Endothelial cell of umbilical vein (primary cell): ENCODE data around the gene BCAR1. TPM values are rescaled to one million over a fixed set of nuclear protein-coding genes. Genes with fewer than 3 reads are reported as not detected.

Source experiments
- BruUV-seq: library from RNA; stranded (reverse); fragments of 400-500 nt; replicated peaks from 2 replicates; lab custom pipeline; 2021; lab: Mats Ljungman, UMichigan
- CTCF ChIA-PET: fragments of 300-600, 350-600 bp; sonication (Branson Sonifier 250); formaldehyde crosslinking; loops from one replicate; lab custom pipeline; 2021; ENCODE audit warnings: antibody characterized with exemption, inconsistent platforms; lab: Charles Lee
- POLR2A ChIA-PET: fragments of 300-600, 350-600 bp; sonication (Branson Sonifier 250); formaldehyde crosslinking; loops from one replicate; lab custom pipeline; 2021; ENCODE audit warnings: antibody characterized with exemption, inconsistent platforms; lab: Charles Lee
- DNase-seq: peaks from one replicate; pipeline ENCODE4 v3.0.0-alpha.2; 2011; ENCODE audit warnings: low read depth, low spot score
- FAIRE-seq: peaks from 2 replicates; lab custom pipeline; 2011; peaks lifted over from hg19 to GRCh38; lab: Jason Lieb, UNC
- H2AFZ ChIP-seq: 2 replicates; pipeline ENCODE4 v1.6.0; 2012; ENCODE audit warnings: low read depth, low read length, control low read depth, inconsistent platforms
- H3K27ac ChIP-seq: 2 replicates; pipeline ENCODE4 v1.5.1; 2011; ENCODE audit warnings: low read depth, mild to moderate bottlenecking, control low read depth, low read length, moderate library complexity; ENCODE audit not compliant: insufficient read depth
- H3K27me3 ChIP-seq, 2 experiments: 2 replicates each; pipeline versions ENCODE4 v1.6.0 to v1.6.1; 2011; ENCODE audit warnings: low read length in 2 of 2, mixed read lengths in 1 of 2; ENCODE audit not compliant: control insufficient read depth in 2 of 2, insufficient read depth in 2 of 2
- H3K36me3 ChIP-seq, 2 experiments: 2 replicates in 1 of 2; 3 replicates in 1 of 2; pipeline ENCODE4 v1.5.1; 2011; ENCODE audit warnings: low read length in 2 of 2, mild to moderate bottlenecking in 1 of 2, moderate library complexity in 1 of 2; ENCODE audit not compliant: control insufficient read depth in 2 of 2, insufficient read depth in 2 of 2; ENCODE audit errors: extremely low read depth in 1 of 2
- H3K4me1 ChIP-seq: 3 replicates; pipeline ENCODE4 v1.5.1; 2011; ENCODE audit warnings: mild to moderate bottlenecking, low read length; ENCODE audit not compliant: control insufficient read depth, insufficient read depth; ENCODE audit errors: extremely low read depth
- H3K4me2 ChIP-seq: 2 replicates; pipeline ENCODE4 v1.6.1; 2011; ENCODE audit warnings: low read length, control low read depth, mixed read lengths; ENCODE audit not compliant: insufficient read depth
- H3K4me3 ChIP-seq, 3 experiments: fragments of 200-600 bp in 1 of 3; sonication (generic), shearing (Covaris generic) in 1 of 3; replicated peaks in 1 of 3; 2 replicates each; pipeline ENCODE4 v1.5.1; 2011 to 2016; ENCODE audit warnings: control low read depth in 3 of 3, low read length in 3 of 3, mild to moderate bottlenecking in 2 of 3, inconsistent platforms in 1 of 3, low read depth in 1 of 3, moderate library complexity in 1 of 3; ENCODE audit not compliant: insufficient read depth in 1 of 3
- H3K79me2 ChIP-seq: 2 replicates; pipeline ENCODE4 v1.6.0; 2012; ENCODE audit warnings: low read length, inconsistent platforms; ENCODE audit not compliant: control insufficient read depth, insufficient read depth
- H3K9ac ChIP-seq: replicated peaks from 2 replicates; pipeline ENCODE3; 2011; ENCODE audit warnings: low read length, control low read depth; ENCODE audit not compliant: insufficient read depth; ENCODE audit errors: extremely low read depth
- H3K9me1 ChIP-seq: replicated peaks from 3 replicates; pipeline ENCODE4 v1.6.0; 2011; ENCODE audit warnings: mild to moderate bottlenecking, low read length; ENCODE audit not compliant: control insufficient read depth, insufficient read depth; ENCODE audit errors: extremely low read depth
- H3K9me3 ChIP-seq: replicated peaks from 2 replicates; pipeline ENCODE4 v1.5.1; 2012; ENCODE audit warnings: low read length, inconsistent platforms; ENCODE audit not compliant: control insufficient read depth, insufficient read depth
- H4K20me1 ChIP-seq: replicated peaks from 2 replicates; pipeline ENCODE3; 2011; ENCODE audit warnings: mild to moderate bottlenecking, low read length; ENCODE audit not compliant: control insufficient read depth, insufficient read depth; ENCODE audit errors: extremely low read depth
- CTCF ChIP-seq, 2 donors: IDR thresholded peaks; 1 replicate in 1 of 2; 2 replicates in 1 of 2; pipeline ENCODE4 v1.5.1; 2011; ENCODE audit warnings: low read length in 2 of 2, mild to moderate bottlenecking in 2 of 2, moderate library complexity in 2 of 2, control low read depth in 1 of 2, inconsistent platforms in 1 of 2, low read depth in 1 of 2; ENCODE audit not compliant: insufficient read depth in 1 of 2; ENCODE audit errors: extremely low read depth in 1 of 2
- EZH2 ChIP-seq: IDR thresholded peaks from 2 replicates; pipeline ENCODE4 v1.6.1; 2012; ENCODE audit warnings: borderline replicate concordance, low read depth, mild to moderate bottlenecking, moderate library complexity, low read length, inconsistent platforms; ENCODE audit not compliant: severe bottlenecking
- FOS ChIP-seq: IDR thresholded peaks from 2 replicates; pipeline ENCODE4 v1.6.1; 2011; ENCODE audit warnings: mild to moderate bottlenecking, low read length, moderate library complexity, borderline replicate concordance; ENCODE audit not compliant: insufficient read depth
- GATA2 ChIP-seq: IDR thresholded peaks from 2 replicates; pipeline ENCODE4 v1.7.0; 2011; ENCODE audit warnings: low read depth, mild to moderate bottlenecking, moderate library complexity, mixed read lengths, low read length; ENCODE audit not compliant: insufficient read length, insufficient read depth
- JUN ChIP-seq: IDR thresholded peaks from 2 replicates; pipeline ENCODE4 v1.6.1; 2011; ENCODE audit warnings: borderline replicate concordance, low read depth; ENCODE audit not compliant: insufficient read length, insufficient read depth
- MAX ChIP-seq: IDR thresholded peaks from 2 replicates; pipeline ENCODE4 v1.6.1; 2011; ENCODE audit not compliant: insufficient read depth, insufficient read length
- MYC ChIP-seq: IDR thresholded peaks from one replicate; pipeline ENCODE4 v1.6.1; 2011; ENCODE audit warnings: mild to moderate bottlenecking, low read depth, low read length
- POLR2A ChIP-seq: IDR thresholded peaks from 2 replicates; pipeline ENCODE4 v1.6.1; 2012; ENCODE audit warnings: low read depth, mild to moderate bottlenecking, control low read depth, low read length
- POLR2AphosphoS5 ChIP-seq: IDR thresholded peaks from 2 replicates; pipeline ENCODE4 v1.6.1; 2012; ENCODE audit warnings: low read depth, mild to moderate bottlenecking, control low read depth, low read length, moderate library complexity; ENCODE audit not compliant: insufficient read depth
- dilution Hi-C: fragments of 300-500 bp; cut with MboI; formaldehyde crosslinking; loops from one replicate; pipeline ENCODE4 v1.15.0; 2019; ENCODE audit warnings: low sequenced_read_pairs; ENCODE audit not compliant: extremely low pct_ligation_motif_present
- intact Hi-C: fragments of 100-400 bp; cut with micrococcal nuclease; formaldehyde crosslinking; loops from one replicate; pipeline ENCODE4 v1.10.0; 2022
- polyA plus RNA-seq, 4 experiments: library from polyadenylated mRNA; depleted of rRNA in 3 of 4; stranded (reverse) in 3 of 4; unstranded in 1 of 4; fragments of >200 nt; gene quantifications; 2 replicates each; pipeline versions ENCODE4 v1.2.1 to v1.2.3, GENCODE V29; 2011 to 2012; ENCODE audit warnings: missing spikeins in 1 of 4
- total RNA-seq: library from RNA; stranded (reverse); gene quantifications from 2 replicates; pipeline ENCODE4 v1.2.3, GENCODE V29; 2021

BCAR1 gene
- total and polyA plus RNA-seq, 2 donors (not counting 3 experiments of a cell fraction or from before 2014, with no cell fraction given), result 171 to 267 TPM

- POLR2A ChIA-PET, result no interaction called here
- Histone ChIP-seq H3K36me3 (no peaks in the 10 kb centered on the region), H3K9ac (no peak overlapping the region), H3K4me3 (no peak overlapping the region), H3K27ac (no peak overlapping the region), H3K27me3 (peaks cover 5 to 7% of the 10 kb centered on the region in 2 experiments), H3K9me3 (no peaks in the 10 kb centered on the region), H3K4me1 (peaks cover 4% of the 10 kb centered on the region), H4K20me1 (no peaks in the 10 kb centered on the region), H3K79me2 (no peaks in the 10 kb centered on the region), H2AFZ (no peak overlapping the region), H3K4me2 (no peak overlapping the region), H3K9me1 (no peaks in the 10 kb centered on the region)
- DNase-seq, result no peak
- intact Hi-C loops, result no loop called here
- dilution Hi-C loops, result no loop called here
- no peak for TF ChIP-seq EZH2
- no peak for TF ChIP-seq GATA2
- no peak for TF ChIP-seq CTCF (IDR thresholded peaks at IDR 0.05; ENCODE audit: extremely low read depth in 1 of 2, insufficient read depth in 1 of 2, low read depth in 1 of 2, low read length in 2 of 2)
- no peak for TF ChIP-seq JUN
- TF ChIP-seq POLR2A, result no peak
- TF ChIP-seq POLR2AphosphoS5, result no peak
- no peak for TF ChIP-seq MAX
- TF ChIP-seq MYC, result no peak
- TF ChIP-seq FOS, result no peak
- no TSS peak for BruUV-seq
- no peak for FAIRE-seq
- CTCF ChIA-PET, result interaction anchor here (0.9 to 7.9 kb wide), 4 partner anchors 206 to 567 kb away, joined by 3 to 186 read pairs (median 60); partner anchors contain the start of gene TMEM170A
These were observed 54.6 kb downstream of the BCAR1 start for GRCh38 chr16:75196836-75197235.
